Right lobe of liver (tissue), 4 donors: Measurements from ENCODE around the gene PSMD12.

Source experiments
- CTCF ChIP-seq, 4 donors: fragments of 200-600 bp in 3 of 4; fragments of 450-650 bp in 1 of 4; IDR thresholded peaks; one replicate each; pipeline versions ENCODE4 v1.5.1 to v1.8.0; 2016 to 2022; ENCODE audit warnings: antibody characterized with exemption in 4 of 4, mild to moderate bottlenecking in 2 of 4
- POLR2A ChIP-seq: fragments of 450-650 bp; IDR thresholded peaks from one replicate; pipeline ENCODE4 v1.6.1; 2017; ENCODE audit warnings: antibody characterized with exemption, mild to moderate bottlenecking
- donor health status: DM: no; HTN: no; CAD: no.
- donor health status: DM: no; HTN: no; CAD: no.
- donor health status: DM: no; HTN: yes; CAD: no.

- no peak for TF ChIP-seq POLR2A
- no peak for TF ChIP-seq CTCF (IDR thresholded peaks at IDR 0.05)
Measured at GRCh38 chr17:67323445-67323844, 42.9 kb downstream of the PSMD12 start.
